A673 (cell line): ENCODE data around the gene TTN.

Experiments
- EZH2 ChIP-seq: fragments of 200-600 bp; sonication (generic); IDR thresholded peaks from 2 replicates; pipeline ENCODE4 v1.6.1; 2017; ENCODE audit warnings: borderline replicate concordance, low read depth, mild to moderate bottlenecking, mixed read lengths, antibody characterized with exemption, low read length; ENCODE audit not compliant: poor library complexity, severe bottlenecking
- TF ChIP-seq, protein P1 (sequence below): fragments of 300-800, 200-600 bp; sonication (generic); conservative IDR thresholded peaks from 2 replicates; pipeline ENCODE4 v1.5.1; 2017; ENCODE audit warnings: low read depth, mild to moderate bottlenecking, antibody characterized with exemption, low read length, moderate library complexity, mixed read lengths

- TF ChIP-seq, protein P1, sequence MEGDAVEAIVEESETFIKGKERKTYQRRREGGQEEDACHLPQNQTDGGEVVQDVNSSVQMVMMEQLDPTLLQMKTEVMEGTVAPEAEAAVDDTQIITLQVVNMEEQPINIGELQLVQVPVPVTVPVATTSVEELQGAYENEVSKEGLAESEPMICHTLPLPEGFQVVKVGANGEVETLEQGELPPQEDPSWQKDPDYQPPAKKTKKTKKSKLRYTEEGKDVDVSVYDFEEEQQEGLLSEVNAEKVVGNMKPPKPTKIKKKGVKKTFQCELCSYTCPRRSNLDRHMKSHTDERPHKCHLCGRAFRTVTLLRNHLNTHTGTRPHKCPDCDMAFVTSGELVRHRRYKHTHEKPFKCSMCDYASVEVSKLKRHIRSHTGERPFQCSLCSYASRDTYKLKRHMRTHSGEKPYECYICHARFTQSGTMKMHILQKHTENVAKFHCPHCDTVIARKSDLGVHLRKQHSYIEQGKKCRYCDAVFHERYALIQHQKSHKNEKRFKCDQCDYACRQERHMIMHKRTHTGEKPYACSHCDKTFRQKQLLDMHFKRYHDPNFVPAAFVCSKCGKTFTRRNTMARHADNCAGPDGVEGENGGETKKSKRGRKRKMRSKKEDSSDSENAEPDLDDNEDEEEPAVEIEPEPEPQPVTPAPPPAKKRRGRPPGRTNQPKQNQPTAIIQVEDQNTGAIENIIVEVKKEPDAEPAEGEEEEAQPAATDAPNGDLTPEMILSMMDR, result no peak
- no peak for TF ChIP-seq EZH2
These were observed 162.3 kb downstream of the TTN start for GRCh38 chr2:178644919-178645318.
